GM04503 (cell line): ENCODE results near the gene GSK3B.
A peak's percentile ranks its signal among the peaks of the same experiment; 100 is the strongest.

Experiments used
- DNase-seq: peaks from one replicate; pipeline ENCODE4 v3.0.0-alpha.2; 2012; ENCODE audit warnings: low read depth

GSK3B gene

GRCh38 chr3:119880966-119881365, 213.3 kb downstream of the GSK3B start:
- DNase-seq = no peak

GRCh38 chr3:119873646-119874045, 220.6 kb downstream of the GSK3B start:
- no peak for DNase-seq

GRCh38 chr3:119872773-119873172, 221.5 kb downstream of the GSK3B start:
- no peak for DNase-seq

- DNase-seq = no peak
Measured at GRCh38 chr3:119871571-119871970, 222.7 kb downstream of the GSK3B start.

GRCh38 chr3:119870512-119870911, 223.7 kb downstream of the GSK3B start:
- no peak for DNase-seq

- DNase-seq = no peak
Measured at GRCh38 chr3:119864476-119864875, 229.8 kb downstream of the GSK3B start.

- no peak for DNase-seq
Measured at GRCh38 chr3:119862616-119863015, 231.6 kb downstream of the GSK3B start.

- DNase-seq = no peak
Measured at GRCh38 chr3:119861681-119862080, 232.6 kb downstream of the GSK3B start.

GRCh38 chr3:119859728-119860127, 234.5 kb downstream of the GSK3B start:
- DNase-seq = no peak

GRCh38 chr3:119858957-119859356, 235.3 kb downstream of the GSK3B start:
- no peak for DNase-seq

- DNase-seq = no peak
Measured at GRCh38 chr3:119856695-119857094, 237.6 kb downstream of the GSK3B start.

GRCh38 chr3:119849126-119849525, 245.1 kb downstream of the GSK3B start:
- no peak for DNase-seq

GRCh38 chr3:119841808-119842471, 252.3 kb downstream of the GSK3B start:
- DNase-seq = no peak

GRCh38 chr3:119835556-119835955, 258.7 kb downstream of the GSK3B start:
- DNase-seq = no peak

GRCh38 chr3:119834754-119835370, 259.4 kb downstream of the GSK3B start:
- no peak for DNase-seq

- peak; percentile 70 for DNase-seq
Measured at GRCh38 chr3:119831941-119832371, 262.3 kb downstream of the GSK3B start.

- no peak for DNase-seq
Measured at GRCh38 chr3:119831022-119831421, 263.2 kb downstream of the GSK3B start.

GRCh38 chr3:119829420-119829819, 264.8 kb downstream of the GSK3B start:
- no peak for DNase-seq

- DNase-seq = no peak
Measured at GRCh38 chr3:119826711-119827608, 267.3 kb downstream of the GSK3B start.

- no peak for DNase-seq
Measured at GRCh38 chr3:119825820-119826219, 268.4 kb downstream of the GSK3B start.

GRCh38 chr3:119819806-119820205, 274.4 kb downstream of the GSK3B start:
- DNase-seq = no peak

GRCh38 chr3:119818937-119819336, 275.3 kb downstream of the GSK3B start:
- no peak for DNase-seq
